SH-SY5Y (cell line): ENCODE results near the gene TATDN2.

Experiments
- GATA2 ChIP-seq: IDR thresholded peaks from 2 replicates; pipeline ENCODE4 v1.6.1; 2011; ENCODE audit warnings: mild to moderate bottlenecking, low read depth, low read length
- GATA3 ChIP-seq: IDR thresholded peaks from 2 replicates; pipeline ENCODE4 v1.6.1; 2011; ENCODE audit warnings: low read depth, mild to moderate bottlenecking, low read length, moderate library complexity

The TATDN2 gene

DNA sequence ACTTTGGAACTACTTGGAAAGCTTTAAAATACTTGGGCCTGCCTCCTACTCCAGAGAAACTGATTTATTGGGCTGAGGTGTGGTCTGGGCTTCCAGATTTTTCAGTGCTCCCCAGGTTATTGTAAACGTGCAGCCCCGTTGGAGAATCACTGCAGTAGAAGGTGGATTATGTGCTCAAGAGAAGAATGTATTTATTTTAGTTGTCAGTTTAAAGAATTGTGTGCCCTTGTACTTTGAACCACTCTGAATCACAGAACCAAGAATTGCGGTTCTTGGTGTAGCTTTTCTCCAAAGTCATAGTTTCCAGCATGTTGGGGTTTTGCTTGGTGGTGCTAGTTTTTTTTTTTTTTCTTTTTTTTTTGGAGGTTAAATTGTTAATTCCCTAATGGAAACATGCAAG lies 1.6 kb downstream of the TATDN2 start:
- TF ChIP-seq GATA2 (no peak), GATA3 (no peak)

DNA sequence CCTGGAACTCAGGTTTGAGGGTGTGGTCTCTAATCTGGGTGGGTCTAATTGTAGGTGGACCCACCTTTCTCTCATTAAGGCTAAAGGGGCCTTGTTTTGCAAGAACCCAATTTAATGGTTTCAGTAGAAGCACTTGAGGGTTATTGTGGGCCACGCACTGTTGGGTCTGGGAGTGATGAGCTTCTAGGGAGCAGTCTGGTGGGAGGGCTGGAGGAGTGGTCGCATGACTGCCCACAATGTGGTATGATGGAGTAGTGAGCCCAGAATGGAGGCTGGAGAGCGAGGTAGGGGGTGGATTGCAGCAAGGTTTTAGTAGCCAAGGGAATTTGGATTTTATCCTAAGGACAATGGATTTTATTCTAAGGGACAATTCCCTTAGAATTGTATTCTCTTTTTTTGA lies 2.7 kb downstream of the TATDN2 start:
- no peak for TF ChIP-seq GATA2
- no peak for TF ChIP-seq GATA3

DNA sequence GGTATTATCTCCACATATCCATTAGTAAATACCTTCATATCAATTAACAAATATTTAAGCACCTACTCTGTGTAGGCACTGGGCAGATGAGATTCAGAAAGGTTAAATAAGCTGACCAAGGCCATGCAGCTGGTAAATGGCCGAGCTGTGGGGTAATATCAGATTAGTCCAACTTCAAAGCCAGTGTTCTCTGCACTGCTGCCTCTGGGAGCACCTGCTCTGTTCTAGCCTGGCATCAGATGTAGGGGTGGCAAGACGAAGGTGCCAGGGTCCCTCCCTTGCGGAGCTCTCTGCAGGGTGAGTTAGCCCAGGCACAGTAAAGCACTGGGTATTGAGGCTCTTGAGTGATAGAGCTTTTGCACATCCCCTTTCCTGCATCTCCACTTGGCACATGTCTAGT lies 5.5 kb downstream of the TATDN2 start:
- TF ChIP-seq GATA3: no peak
- TF ChIP-seq GATA2: no peak

DNA sequence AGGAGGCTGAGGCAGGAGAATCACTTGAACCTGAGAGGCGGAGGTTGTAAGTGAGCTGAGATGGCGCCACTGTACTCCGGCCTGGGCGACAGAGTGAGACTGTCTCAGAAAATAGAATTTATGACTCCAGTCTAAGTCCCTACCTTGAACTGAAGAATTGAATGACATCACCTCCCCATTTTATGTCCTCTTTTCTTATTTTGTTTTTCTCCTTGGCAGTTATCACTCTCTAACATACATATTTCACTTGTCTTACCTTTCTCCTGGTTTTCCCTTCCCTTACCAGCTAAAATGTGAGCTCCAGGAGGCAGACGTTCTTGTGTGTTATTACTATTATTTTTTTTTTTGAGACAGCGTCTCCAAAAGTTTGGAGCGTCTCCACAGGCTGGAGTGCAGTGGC lies 7.6 kb downstream of the TATDN2 start:
- TF ChIP-seq GATA3 (no peak), GATA2 (no peak)

DNA sequence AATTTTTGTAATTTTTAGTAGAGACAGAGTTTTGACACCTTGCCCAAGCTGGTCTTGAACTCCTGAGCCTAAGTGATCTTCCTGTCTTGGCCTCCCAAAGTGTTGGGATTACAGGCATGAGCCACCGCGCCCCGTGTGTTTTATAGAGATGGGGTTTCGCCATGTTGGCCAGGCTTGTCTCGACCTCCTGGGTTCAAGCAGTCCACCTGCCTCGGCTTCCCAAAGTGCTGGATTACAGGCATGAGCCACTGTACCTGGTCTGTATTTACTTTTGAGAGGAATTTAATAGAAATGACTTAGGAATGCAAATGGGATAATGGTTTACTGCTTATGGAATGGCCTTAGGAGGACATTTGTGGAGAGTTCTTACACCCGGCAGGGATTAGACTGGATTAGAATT lies 10.8 kb downstream of the TATDN2 start:
- TF ChIP-seq GATA2 (no peak), GATA3 (no peak)

DNA sequence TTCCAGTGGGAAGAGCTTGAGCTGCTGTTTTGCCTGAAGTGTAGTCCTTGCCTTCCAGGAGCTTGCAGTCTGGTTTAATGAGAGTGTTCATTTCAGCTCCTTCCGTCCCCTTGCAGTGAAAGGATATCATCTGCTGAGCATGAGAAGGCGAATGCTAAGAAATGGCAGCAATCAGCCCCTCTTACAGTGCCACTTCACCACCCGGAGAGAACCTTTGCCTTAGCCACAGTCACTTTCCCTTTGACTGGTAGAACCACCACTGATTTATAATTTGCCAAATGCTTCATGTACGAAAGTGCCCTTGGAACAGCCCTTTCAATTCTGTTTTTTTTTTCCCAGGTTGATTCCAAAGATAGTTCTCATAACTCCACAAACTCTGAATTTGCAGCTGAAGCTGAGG lies 11.5 kb downstream of the TATDN2 start:
- TF ChIP-seq GATA3: no peak
- TF ChIP-seq GATA2: no peak

DNA sequence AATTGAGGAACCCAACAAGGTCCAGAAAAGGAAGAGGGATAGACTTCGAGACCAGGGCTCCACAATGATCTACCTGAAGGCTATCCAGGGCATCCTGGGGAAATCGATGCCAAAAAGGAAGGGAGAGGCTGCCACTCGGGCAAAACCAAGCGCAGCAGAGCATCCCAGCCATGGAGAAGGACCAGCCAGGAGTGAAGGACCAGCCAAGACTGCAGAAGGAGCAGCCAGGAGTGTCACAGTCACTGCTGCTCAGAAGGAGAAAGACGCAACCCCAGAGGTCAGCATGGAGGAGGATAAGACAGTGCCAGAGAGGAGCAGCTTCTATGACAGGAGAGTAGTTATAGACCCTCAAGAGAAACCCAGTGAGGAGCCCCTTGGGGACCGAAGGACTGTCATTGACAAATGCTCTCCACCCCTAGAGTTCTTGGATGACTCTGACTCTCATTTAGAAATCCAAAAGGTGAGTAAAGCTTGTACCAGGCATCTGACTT lies 12.0 kb downstream of the TATDN2 start:
- TF ChIP-seq GATA3 (no peak), GATA2 (no peak)

DNA sequence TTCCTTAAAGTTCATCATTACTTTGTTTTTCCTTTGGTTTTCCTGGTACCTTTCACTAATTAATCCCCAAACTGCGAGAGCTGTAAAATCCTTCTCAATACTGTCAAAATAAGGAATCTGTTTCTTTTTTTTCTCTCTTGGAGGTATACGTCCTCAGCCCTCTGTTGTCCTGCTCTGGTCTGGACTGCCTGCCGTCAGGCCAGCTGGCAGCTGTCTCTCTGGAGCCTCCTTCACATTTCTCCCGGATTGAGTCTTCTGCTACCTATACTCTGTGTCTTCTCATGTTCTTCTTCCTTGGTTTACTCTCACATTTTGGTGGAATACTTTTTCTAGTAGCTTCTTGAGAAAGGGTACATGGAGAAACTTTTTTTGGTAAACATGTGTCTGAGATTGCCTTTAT lies 13.8 kb downstream of the TATDN2 start:
- TF ChIP-seq GATA2 (no peak), GATA3 (no peak)

DNA sequence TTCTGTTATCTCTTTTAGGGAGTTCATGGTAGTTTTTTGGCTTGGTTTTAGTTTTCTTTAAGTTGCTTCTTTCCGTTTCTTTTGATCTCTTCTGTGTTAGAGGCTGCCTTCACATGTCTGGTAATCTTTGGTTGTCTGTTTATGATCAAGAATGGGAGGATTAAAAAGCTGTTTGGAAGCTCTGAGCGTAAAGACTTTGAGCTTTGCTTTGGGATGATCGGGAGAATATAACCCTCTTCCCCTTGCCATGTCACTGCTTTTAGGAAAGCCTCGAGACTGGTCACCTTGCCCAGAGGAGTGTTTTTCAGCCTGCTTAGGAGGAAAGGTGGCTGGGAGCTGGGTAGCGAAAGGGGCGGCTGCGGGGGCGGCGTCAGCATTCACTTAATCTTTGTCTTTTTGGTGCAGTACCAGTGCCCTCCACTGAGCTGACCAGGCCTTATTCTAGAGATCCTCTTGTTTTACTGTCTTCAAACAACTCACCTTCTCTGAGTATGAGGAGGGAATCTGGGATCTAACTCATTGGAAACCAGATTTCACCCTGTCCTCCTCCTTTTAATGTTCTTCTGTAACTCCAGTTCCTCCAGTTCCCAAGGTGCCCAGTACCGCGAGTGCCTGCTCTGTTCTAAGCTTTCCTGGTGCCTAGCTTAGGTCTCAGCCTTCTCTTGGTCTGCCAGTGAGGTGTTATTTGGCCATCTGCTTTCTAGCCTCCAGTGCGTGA lies 15.5 kb downstream of the TATDN2 start:
- TF ChIP-seq GATA2: no peak
- TF ChIP-seq GATA3: no peak

DNA sequence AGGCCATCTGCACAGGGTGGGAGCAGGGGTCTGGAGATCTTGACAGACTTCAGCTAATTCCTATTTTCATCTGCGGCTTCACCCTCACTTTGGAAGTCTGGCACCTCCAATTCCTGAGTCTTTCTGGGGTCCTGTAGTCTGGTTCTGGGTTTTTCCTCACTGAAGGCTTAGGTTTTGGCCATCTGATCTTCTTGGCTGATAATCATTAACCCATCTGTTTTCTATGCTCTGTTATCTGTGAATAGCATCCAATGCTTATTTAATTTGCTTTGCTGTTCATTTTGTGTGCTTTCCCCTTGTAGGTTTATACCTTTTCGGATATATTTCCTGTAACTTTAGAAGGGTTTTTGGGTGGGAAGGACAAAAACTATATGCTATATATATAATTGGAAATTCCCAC lies 17.6 kb downstream of the TATDN2 start:
- TF ChIP-seq GATA3 (no peak), GATA2 (no peak)

DNA sequence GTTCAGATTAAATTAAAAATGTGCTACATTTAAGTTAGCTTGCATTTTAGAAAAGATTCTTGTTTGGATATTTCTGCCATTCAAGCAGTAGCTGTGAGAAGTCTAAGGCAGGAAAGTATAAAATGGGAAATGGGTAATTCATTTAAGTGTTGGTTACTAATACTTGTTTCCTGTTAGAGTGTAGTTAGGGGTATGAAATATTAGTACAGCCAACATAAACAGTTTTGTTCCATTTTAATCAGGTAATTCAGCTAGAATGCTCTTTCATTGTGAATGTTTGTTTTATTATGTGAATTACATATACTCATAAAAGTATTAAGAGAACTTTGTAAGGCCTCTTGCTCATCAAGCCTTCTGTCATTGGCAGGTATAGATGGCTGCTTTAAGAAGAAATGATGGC lies 19.9 kb downstream of the TATDN2 start:
- TF ChIP-seq GATA3: no peak
- TF ChIP-seq GATA2: no peak

DNA sequence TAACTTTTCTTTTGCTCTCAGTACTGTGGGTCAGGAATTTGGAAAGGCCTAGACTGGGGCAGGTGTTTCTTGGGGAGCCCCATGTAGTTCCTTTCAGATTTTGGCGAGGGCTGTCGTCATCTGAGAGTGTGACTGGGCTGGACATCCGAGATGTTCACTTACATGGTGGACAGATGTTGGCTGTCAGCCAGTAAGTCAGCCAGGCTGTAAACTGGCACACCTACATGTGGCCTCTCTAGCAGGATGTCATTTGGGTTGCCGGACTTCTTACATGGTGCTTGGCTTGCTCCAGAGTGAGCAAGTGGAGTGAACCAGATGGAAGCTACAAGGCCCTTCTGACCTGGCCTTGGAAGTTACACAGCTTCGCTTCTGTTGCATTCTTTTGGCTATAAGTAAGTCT lies 20.7 kb downstream of the TATDN2 start:
- TF ChIP-seq GATA2: no peak
- no peak for TF ChIP-seq GATA3

DNA sequence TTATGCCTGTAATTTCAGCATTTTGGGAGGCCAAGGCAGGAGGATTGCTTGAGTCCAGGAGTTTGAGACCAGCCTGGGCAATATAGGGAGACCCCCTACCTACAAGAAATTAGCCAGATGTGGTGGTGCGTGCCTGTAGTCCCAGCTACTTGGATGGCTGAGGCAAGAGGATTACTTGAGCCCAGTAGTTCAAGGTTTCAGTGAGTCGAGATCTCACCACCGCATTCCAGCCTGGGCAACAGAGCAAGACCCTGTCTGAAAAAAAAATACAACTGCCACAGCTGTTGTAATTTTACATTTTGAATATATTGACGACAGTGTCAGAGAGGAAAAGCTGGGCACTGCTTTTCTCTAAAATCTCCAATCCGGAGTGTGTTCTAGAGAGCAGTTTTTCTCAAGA lies 21.2 kb downstream of the TATDN2 start:
- no peak for TF ChIP-seq GATA2
- no peak for TF ChIP-seq GATA3

DNA sequence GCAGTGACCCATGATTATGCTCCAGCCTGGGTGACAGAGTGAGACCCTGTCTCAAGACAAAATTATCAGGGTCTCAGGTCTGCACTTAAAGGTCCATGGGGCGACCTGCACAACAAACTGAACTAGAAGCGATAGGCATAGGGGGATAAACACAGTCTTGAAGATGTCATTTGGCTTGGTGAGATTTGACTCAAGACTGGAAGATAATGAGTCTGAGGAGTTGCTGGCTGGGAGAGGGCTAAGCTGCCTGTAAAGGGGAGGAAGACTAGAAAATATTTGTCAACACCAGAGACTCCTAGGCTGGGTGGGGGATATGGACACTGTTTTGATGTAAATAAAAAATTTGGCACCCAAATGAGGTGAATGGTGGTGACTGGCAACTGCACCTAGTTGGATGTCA lies 24.7 kb downstream of the TATDN2 start:
- no peak for TF ChIP-seq GATA3
- no peak for TF ChIP-seq GATA2

DNA sequence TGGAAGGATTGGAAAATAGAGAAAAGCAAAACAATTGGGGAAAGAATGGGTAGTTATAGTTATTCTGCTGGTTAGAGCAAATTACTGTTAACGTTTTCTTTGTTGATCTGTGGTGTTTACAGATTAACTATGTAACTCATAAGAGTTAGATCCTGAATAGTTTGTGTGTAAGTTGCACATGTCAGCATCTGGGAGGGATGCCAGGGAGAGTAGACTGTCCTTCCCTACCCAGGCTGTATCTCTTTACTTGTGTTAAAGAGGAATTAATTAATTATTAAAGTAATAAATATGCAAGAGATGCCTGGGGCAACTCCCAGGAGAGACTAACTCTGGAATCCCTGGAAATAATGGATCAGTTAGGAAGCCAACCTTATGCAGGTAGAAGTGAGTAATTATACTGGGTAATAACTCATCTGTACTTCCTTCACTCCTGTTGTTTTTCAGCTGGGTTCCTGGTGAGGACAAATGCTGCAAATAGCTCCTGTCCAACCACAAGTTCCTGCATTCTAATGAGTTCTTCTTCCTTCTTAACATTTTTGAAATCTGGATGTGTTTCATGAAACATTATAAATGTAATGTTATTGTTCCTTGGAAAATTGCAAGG lies 25.5 kb downstream of the TATDN2 start:
- no peak for TF ChIP-seq GATA3
- no peak for TF ChIP-seq GATA2
